HEK293T (cell line): ENCODE measurements around the gene PRKG1.

Source experiments
- BHLHE40 ChIP-seq: fragments of 450-650 bp; IDR thresholded peaks from 2 replicates; pipeline ENCODE4 v1.6.1; 2016; ENCODE audit warnings: mild to moderate bottlenecking, moderate library complexity, borderline replicate concordance
- ELF4 ChIP-seq: fragments of 450-650 bp; IDR thresholded peaks from 2 replicates; pipeline ENCODE4 v1.6.1; 2017; ENCODE audit warnings: antibody characterized with exemption
- FOXA1 ChIP-seq: fragments of 450-650 bp; IDR thresholded peaks from 2 replicates; pipeline ENCODE4 v1.6.1; 2016; ENCODE audit warnings: mild to moderate bottlenecking
- FOXK2 ChIP-seq: fragments of 450-650 bp; IDR thresholded peaks from 2 replicates; pipeline ENCODE4 v1.6.1; 2016; ENCODE audit warnings: mild to moderate bottlenecking
- FOXM1 ChIP-seq: fragments of 450-650 bp; IDR thresholded peaks from 2 replicates; pipeline ENCODE4 v1.6.1; 2017; ENCODE audit warnings: mild to moderate bottlenecking, borderline replicate concordance
- HDGF ChIP-seq: fragments of 450-650 bp; IDR thresholded peaks from 2 replicates; pipeline ENCODE4 v1.6.1; 2017; ENCODE audit warnings: antibody characterized with exemption, borderline replicate concordance
- L3MBTL2 ChIP-seq: fragments of 450-650 bp; conservative IDR thresholded peaks from 2 replicates; pipeline ENCODE4 v1.6.1; 2016; ENCODE audit warnings: mild to moderate bottlenecking
- LEF1 ChIP-seq: fragments of 450-650 bp; IDR thresholded peaks from 2 replicates; pipeline ENCODE4 v1.6.1; 2017; ENCODE audit warnings: mild to moderate bottlenecking, borderline replicate concordance
- NFRKB ChIP-seq: fragments of 450-650 bp; IDR thresholded peaks from 2 replicates; pipeline ENCODE4 v1.6.1; 2016; ENCODE audit warnings: mild to moderate bottlenecking, moderate library complexity
- SUZ12 ChIP-seq: fragments of 450-650 bp; IDR thresholded peaks from 2 replicates; pipeline ENCODE4 v1.6.1; 2016; ENCODE audit warnings: mild to moderate bottlenecking
- TARDBP ChIP-seq: fragments of 450-650 bp; IDR thresholded peaks from 2 replicates; pipeline ENCODE4 v1.6.1; 2016
- ZNF384 ChIP-seq: fragments of 450-650 bp; IDR thresholded peaks from 2 replicates; pipeline ENCODE4 v1.6.1; 2016

DNA sequence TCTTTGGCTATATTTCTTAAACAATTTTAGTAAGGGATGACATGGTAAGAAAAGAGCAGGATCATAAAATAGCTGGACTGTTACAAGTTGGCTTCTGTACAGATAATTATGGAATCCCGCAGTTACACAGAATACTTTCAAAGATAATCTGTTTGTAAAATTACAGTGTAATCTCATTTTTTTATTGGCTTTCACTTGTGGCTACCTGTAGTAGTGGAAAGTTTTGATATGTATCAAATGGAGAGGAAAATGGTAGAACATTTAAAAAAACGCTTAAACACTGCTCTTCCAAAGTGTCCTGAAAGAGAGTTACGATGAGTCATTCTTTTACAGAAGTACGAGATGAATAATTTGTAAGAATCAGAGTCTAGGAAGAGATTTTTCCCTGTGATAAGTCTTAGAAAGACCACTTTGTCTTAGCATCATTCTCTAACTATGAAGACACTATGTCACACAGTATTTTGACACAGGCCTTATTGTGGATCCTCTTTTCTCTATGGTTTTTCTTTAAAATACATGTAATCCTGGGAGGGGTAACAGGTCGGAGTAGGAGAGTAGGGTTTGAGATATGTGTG is 1024.8 kb downstream of the PRKG1 start:
- no peak for TF ChIP-seq TARDBP
- no peak for TF ChIP-seq FOXK2
- no peak for TF ChIP-seq FOXA1
- no peak for TF ChIP-seq HDGF
- TF ChIP-seq ELF4 = no peak
- TF ChIP-seq SUZ12 = no peak
- TF ChIP-seq FOXM1 = no peak
- TF ChIP-seq BHLHE40 = no peak
- no peak for TF ChIP-seq NFRKB
- no peak for TF ChIP-seq L3MBTL2
- no peak for TF ChIP-seq ZNF384
- no peak for TF ChIP-seq LEF1
